Stomach smooth muscle (tissue), 2 donors: ENCODE results near the gene MRPL41.
"Not testable (repeated sequence)": the region's sequence is repeated elsewhere in the genome, so short reads cannot be mapped to it uniquely, and the experiment has no call there.

Experiments used
- H3K27ac ChIP-seq: one replicate; pipeline ENCODE4 v1.7.0; 2013; ENCODE audit warnings: mild to moderate bottlenecking, low read length, inconsistent platforms
- H3K27me3 ChIP-seq, 2 donors: one replicate each; pipeline ENCODE4 v1.7.0; 2013; ENCODE audit warnings: low read length in 2 of 2; ENCODE audit not compliant: insufficient read depth in 2 of 2, control insufficient read depth in 1 of 2
- H3K36me3 ChIP-seq, 2 donors: one replicate each; pipeline ENCODE4 v1.7.0; 2013; ENCODE audit warnings: low read length in 2 of 2; ENCODE audit not compliant: control insufficient read depth in 2 of 2, insufficient read depth in 2 of 2
- H3K4me1 ChIP-seq: one replicate; pipeline ENCODE4 v1.7.0; 2013; ENCODE audit warnings: low read length; ENCODE audit not compliant: control insufficient read depth, insufficient read depth
- H3K4me3 ChIP-seq, 2 donors: one replicate each; pipeline ENCODE4 v1.7.0; 2013; ENCODE audit warnings: low read length in 2 of 2
- H3K9ac ChIP-seq, 2 donors: one replicate each; pipeline ENCODE4 v1.7.0; 2013; ENCODE audit warnings: low read length in 2 of 2, mild to moderate bottlenecking in 1 of 2
- H3K9me3 ChIP-seq, 2 donors: one replicate each; pipeline ENCODE4 v1.7.0; 2013; ENCODE audit warnings: low read length in 2 of 2; ENCODE audit not compliant: control insufficient read depth in 2 of 2
- donor health status: healthy.
- donor health status: Pancreatic carcinoma.

Gene MRPL41

GRCh38 chr9:137586854-137587253, 35.2 kb downstream of the MRPL41 start:
- Histone ChIP-seq H3K4me1 (peaks cover 12% of the 10 kb centered on the region), H3K4me3 (no peak overlapping the region), H3K36me3 (peaks cover 34 to 36% of the 10 kb centered on the region in 2 donors), H3K27ac (no peak overlapping the region), H3K27me3 (no peaks in the 10 kb centered on the region), H3K9ac (no peak overlapping the region), H3K9me3 (no peaks in the 10 kb centered on the region)

GRCh38 chr9:137588311-137588710, 36.6 kb downstream of the MRPL41 start:
- H3K27me3 ChIP-seq = no peaks in the 10 kb centered on the region
- H3K36me3 ChIP-seq = peaks cover 22 to 23% of the 10 kb centered on the region in 2 donors

GRCh38 chr9:137588891-137589290, 37.2 kb downstream of the MRPL41 start:
- Histone ChIP-seq H3K27me3 (no peaks in the 10 kb centered on the region), H3K27ac (no peak overlapping the region), H3K9me3 (no peaks in the 10 kb centered on the region), H3K4me3 (no peak overlapping the region), H3K36me3 (peaks cover 19 to 21% of the 10 kb centered on the region in 2 donors), H3K9ac (peak overlapping the region in 1 of 2 donors; percentile 42), H3K4me1 (peaks cover 12% of the 10 kb centered on the region)

More at GRCh38 chr9:137588311-137588710, 36.6 kb downstream of the MRPL41 start:
- peaks cover 12% of the 10 kb centered on the region for H3K4me1 ChIP-seq
- H3K27ac ChIP-seq = no peak overlapping the region
- H3K9me3 ChIP-seq = no peaks in the 10 kb centered on the region
- no peak overlapping the region for H3K9ac ChIP-seq
- H3K4me3 ChIP-seq = no peak overlapping the region

GRCh38 chr9:137589441-137590122, 37.9 kb downstream of the MRPL41 start:
- H3K4me3 ChIP-seq = peak overlapping the region; percentile 76 to 77
- peaks cover 18 to 19% of the 10 kb centered on the region in 2 donors for H3K36me3 ChIP-seq
- H3K9me3 ChIP-seq = no peaks in the 10 kb centered on the region
- peaks cover 12% of the 10 kb centered on the region for H3K4me1 ChIP-seq
- peak overlapping the region; percentile 62 to 69 for H3K9ac ChIP-seq
- H3K27me3 ChIP-seq = no peaks in the 10 kb centered on the region
- H3K27ac ChIP-seq = no peak overlapping the region

GRCh38 chr9:137590123-137590468, 38.4 kb downstream of the MRPL41 start:
- Histone ChIP-seq H3K9ac (no peak overlapping the region), H3K27ac (no peak overlapping the region)

GRCh38 chr9:137590469-137591383, 39.0 kb downstream of the MRPL41 start, which contains the start of gene ZMYND19:
ZMYND19 (minus strand) TSS chr9:137590512; CDS start chr9:137590263, 249 bp downstream.
- peaks cover 12% of the 10 kb centered on the region for H3K4me1 ChIP-seq
- H3K36me3 ChIP-seq = peaks cover 15 to 19% of the 10 kb centered on the region in 2 donors
- no peak within 1 kb of the TSS for H3K27ac ChIP-seq
- no peaks in the 10 kb centered on the region for H3K27me3 ChIP-seq
- peak within 1 kb of the TSS; percentile 76 to 77 for H3K4me3 ChIP-seq
- peak within 1 kb of the TSS; percentile 62 to 69 for H3K9ac ChIP-seq
- H3K9me3 ChIP-seq = no peaks in the 10 kb centered on the region

More at GRCh38 chr9:137590123-137590468, 38.4 kb downstream of the MRPL41 start:
- Histone ChIP-seq H3K4me1 (peaks cover 12% of the 10 kb centered on the region), H3K36me3 (peaks cover 18 to 19% of the 10 kb centered on the region in 2 donors), H3K4me3 (peak overlapping the region in 1 of 2 donors; percentile 77), H3K9me3 (no peaks in the 10 kb centered on the region), H3K27me3 (no peaks in the 10 kb centered on the region)

GRCh38 chr9:137592767-137593166, 41.1 kb downstream of the MRPL41 start:
- Histone ChIP-seq H3K4me1 (peaks cover 12% of the 10 kb centered on the region), H3K36me3 (peaks cover 2 to 4% of the 10 kb centered on the region in 2 donors), H3K27ac (no peak overlapping the region), H3K9ac (no peak overlapping the region), H3K27me3 (no peaks in the 10 kb centered on the region), H3K4me3 (no peak overlapping the region), H3K9me3 (no peaks in the 10 kb centered on the region)

GRCh38 chr9:137593176-137593575, 41.5 kb downstream of the MRPL41 start:
- Histone ChIP-seq H3K9me3 (no peaks in the 10 kb centered on the region), H3K9ac (no peak overlapping the region), H3K27me3 (no peaks in the 10 kb centered on the region), H3K4me3 (no peak overlapping the region), H3K4me1 (peaks cover 12% of the 10 kb centered on the region), H3K27ac (no peak overlapping the region), H3K36me3 (peaks cover under 1 to 1% of the 10 kb centered on the region in 2 donors)

GRCh38 chr9:137596577-137596976, 44.9 kb downstream of the MRPL41 start:
- not testable (repeated sequence) for H3K9me3 ChIP-seq, H3K4me1 ChIP-seq, H3K4me3 ChIP-seq, H3K9ac ChIP-seq, H3K36me3 ChIP-seq, H3K27ac ChIP-seq, H3K27me3 ChIP-seq

GRCh38 chr9:137598943-137599342, 47.3 kb downstream of the MRPL41 start:
- peaks cover 3% of the 10 kb centered on the region for H3K4me1 ChIP-seq
- no peaks in the 10 kb centered on the region for H3K9me3 ChIP-seq
- no peak overlapping the region for H3K9ac ChIP-seq
- no peaks in the 10 kb centered on the region for H3K27me3 ChIP-seq
- H3K36me3 ChIP-seq = no peaks in the 10 kb centered on the region
- no peak overlapping the region for H3K27ac ChIP-seq
- H3K4me3 ChIP-seq = no peak overlapping the region
